ENCODE data around the gene PRPS1L1.

Gene PRPS1L1

DNA sequence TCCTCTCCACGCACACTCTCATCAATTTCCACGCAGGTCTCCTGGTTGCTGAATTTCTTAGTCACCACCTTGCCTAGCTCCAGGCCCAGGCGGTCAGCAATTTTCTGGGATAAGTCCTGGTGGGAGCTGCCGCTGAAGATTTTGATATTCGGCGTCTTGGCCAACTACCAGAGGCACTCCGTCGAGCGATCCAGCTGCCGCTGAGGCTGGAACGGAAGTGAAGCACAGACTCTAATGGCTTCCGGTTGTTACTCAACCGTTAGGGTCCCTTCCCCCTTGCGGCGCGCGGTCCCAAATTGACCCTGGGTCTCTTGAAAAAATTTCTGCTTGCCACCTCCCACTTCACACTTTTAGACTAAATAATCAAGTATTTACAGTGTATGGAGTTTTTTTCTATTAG lies at the start of gene PRPS1L1:
PRPS1L1 (minus strand) TSS at position 219 of the 400 bp plus-strand sequence.
- DNase-seq (ENCODE audit: low read depth in 1 of 2, low spot score in 1 of 2), result no peak

- no peak for DNase-seq (ENCODE audit: low read depth in 1 of 2, low spot score in 1 of 2)
Observed at GRCh38 chr7:18076461-18076860, 48.8 kb upstream of the PRPS1L1 start.

GRCh38 chr7:18068745-18069144 lies 41.1 kb upstream of the PRPS1L1 start:
- no peak for DNase-seq (ENCODE audit: low read depth in 1 of 2, low spot score in 1 of 2)

DNA sequence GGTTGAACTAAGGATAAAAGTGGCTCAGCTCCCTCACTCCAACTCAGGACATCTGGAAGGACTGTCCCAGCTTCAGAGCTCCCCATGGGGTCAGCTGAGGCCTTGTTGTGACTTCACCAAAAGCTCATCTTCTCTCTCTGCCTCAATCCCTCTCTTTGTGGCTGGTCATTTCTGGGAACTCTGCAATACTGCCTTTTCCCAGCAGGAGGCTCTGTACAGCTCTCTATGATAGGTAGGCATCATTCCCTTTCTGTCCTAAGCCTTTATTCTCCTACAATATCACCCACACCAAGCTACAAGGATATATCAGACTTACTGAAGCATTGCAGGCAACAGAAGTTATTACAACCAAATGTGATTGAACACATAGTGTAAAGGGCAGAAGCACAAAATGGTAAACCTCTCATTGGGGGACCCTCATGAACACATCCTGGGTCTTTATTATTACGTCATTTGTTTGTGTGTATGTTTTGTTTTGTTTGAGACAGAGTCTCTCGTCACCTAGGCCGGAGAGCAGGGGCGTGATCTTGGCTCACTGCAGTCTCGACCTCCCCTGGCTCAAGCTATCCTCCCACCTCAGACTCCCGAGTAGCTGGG lies 36.7 kb upstream of the PRPS1L1 start:
- DNase-seq (ENCODE audit: low read depth in 1 of 2, low spot score in 1 of 2), result no peak

GRCh38 chr7:18063149-18063901 lies 35.7 kb upstream of the PRPS1L1 start:
- DNase-seq (ENCODE audit: low read depth in 1 of 2, low spot score in 1 of 2), result no peak

GRCh38 chr7:18059171-18059570 lies 31.5 kb upstream of the PRPS1L1 start:
- no peak for DNase-seq (ENCODE audit: low read depth in 1 of 2, low spot score in 1 of 2)

- no peak for DNase-seq (ENCODE audit: low read depth in 1 of 2, low spot score in 1 of 2)
Observed at GRCh38 chr7:18053941-18054340, 26.3 kb upstream of the PRPS1L1 start.

DNA sequence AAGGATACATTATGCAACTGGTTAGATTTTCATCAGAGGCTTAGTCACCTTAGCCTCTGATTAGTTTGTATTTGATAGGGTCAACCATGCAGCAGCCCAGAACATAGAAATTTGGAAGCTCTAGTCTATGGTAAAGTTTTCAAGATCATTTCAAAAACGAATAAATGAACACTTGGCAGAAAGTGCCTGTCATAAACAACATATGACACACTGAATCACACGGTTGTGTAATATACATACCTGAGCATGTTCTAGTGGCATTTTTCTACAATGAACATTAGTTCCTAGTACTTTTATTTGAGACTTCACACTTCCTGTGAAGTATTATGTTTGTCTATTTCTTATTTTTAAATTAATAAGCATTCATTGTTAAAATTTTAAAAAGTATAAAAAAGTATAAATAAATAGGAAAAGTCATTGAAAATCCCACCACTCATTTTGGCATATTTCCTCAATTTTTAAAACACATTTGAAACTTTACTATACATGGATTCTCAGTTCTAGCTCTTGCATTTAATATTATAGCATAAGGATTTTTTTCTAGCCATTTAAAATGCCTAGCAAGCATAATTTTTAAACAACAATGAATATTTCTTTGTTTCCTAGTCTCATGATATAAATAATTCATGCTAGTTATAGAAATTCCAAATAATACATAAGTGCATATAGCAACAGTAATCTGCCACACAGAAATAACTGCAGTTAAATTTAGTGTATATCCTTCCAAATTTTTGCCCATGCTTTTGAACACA lies 25.7 kb upstream of the PRPS1L1 start:
- DNase-seq (ENCODE audit: low read depth in 1 of 2, low spot score in 1 of 2), result no peak

GRCh38 chr7:18049262-18049661 lies 21.6 kb upstream of the PRPS1L1 start:
- no peak for DNase-seq (ENCODE audit: low read depth in 1 of 2, low spot score in 1 of 2)

DNA sequence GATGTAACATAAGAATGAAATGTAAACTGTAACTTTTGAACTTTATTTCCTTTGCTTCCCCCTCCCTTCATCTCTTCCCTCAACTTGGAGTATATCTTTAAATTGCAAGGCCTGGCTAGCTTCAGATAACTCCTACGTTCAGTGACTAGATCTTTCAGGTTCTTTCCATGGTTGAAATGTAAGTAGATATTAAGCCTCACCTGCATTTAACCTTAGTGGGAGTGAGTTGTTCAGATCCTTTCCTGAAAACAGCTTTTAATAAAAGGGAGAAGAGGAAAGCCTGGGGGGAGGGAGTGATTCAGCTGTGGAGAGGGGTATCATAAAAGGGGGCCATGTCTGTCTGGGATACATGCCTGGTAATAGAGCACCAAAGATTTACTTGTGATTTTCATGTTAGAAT lies 19.0 kb upstream of the PRPS1L1 start:
- no peak for DNase-seq (ENCODE audit: low read depth in 1 of 2, low spot score in 1 of 2)

DNA sequence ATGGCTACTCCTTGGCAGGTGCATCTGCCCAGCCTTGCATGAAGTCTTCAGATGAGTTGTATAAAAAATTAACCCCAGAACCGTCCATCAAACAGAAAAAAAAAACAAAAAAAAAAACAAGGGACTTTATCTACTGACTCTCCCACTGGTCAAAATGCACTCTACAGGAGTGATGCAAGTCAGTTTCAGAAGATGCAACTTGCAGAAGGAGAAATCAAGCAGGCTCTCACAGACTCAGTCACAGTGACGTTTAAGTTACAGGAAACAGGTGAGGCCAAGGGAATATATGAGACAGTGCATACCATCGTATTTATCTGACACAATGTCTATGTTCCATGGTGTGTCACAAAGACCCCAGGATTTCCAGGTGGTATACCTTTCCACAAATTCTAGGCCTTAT lies 17.5 kb upstream of the PRPS1L1 start:
- no peak for DNase-seq (ENCODE audit: low read depth in 1 of 2, low spot score in 1 of 2)

DNA sequence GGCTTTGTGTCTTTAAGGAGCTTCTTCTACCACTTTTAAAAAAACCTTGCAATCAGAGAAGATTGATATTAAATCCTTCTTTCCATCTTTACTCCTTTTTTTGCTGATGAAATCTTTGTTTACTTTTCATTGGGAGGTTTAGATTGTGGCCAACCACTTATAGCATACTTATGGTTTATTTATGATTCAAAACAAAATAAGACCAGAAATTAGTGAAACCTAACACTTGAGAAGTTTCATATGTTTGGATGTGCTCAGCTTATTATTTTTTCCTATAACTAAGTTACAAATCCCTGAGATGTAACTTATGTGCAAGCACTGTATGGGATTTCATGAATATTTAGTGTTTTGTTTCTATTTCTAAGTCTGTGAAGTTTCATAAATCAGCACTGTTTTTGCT lies 13.5 kb upstream of the PRPS1L1 start:
- DNase-seq (ENCODE audit: low read depth in 1 of 2, low spot score in 1 of 2), result no peak

DNA sequence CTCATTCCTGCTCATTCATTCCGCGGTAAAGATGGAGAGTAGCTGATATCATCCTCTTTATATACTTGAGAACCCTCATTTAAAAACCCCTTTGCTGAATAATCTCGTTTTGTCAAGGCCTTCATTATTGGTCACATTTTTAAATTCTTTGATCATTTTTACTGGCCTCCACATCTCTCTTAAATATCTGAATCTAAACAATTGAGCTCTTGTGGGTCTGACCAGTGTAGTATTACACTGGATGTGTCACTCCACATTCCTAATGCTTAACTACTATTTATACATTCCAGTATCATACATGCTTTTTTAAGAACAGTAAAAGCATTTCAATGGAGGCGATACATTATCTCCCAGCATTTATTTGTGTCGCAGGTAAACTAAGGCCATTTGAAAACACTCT lies 12.6 kb upstream of the PRPS1L1 start:
- no peak for DNase-seq (ENCODE audit: low read depth in 1 of 2, low spot score in 1 of 2)

GRCh38 chr7:18038382-18038781 lies 10.7 kb upstream of the PRPS1L1 start:
- no peak for DNase-seq (ENCODE audit: low read depth in 1 of 2, low spot score in 1 of 2)

DNA sequence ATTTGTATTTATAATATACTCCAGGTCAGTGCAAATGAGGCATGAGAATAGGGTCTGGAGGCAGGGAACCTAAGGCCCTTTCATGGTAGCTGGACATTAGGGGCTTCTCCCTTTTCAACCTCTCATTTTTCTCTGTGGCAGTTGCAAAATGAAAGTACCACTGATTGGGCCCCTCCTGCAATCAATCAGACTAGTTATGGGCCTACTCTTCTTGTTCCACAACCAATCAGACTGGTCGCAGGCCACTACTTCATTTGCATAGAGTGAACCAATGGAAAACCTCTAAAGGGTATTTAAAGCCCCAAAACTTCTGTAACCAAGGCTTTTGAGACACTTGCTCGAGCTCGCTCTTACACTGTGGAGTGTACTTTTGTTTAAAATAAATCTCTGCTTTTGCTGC lies 10.0 kb upstream of the PRPS1L1 start:
- DNase-seq (ENCODE audit: low read depth in 1 of 2, low spot score in 1 of 2), result no peak

GRCh38 chr7:18036783-18037182 lies 9.1 kb upstream of the PRPS1L1 start:
- no peak for DNase-seq (ENCODE audit: low read depth in 1 of 2, low spot score in 1 of 2)

DNA sequence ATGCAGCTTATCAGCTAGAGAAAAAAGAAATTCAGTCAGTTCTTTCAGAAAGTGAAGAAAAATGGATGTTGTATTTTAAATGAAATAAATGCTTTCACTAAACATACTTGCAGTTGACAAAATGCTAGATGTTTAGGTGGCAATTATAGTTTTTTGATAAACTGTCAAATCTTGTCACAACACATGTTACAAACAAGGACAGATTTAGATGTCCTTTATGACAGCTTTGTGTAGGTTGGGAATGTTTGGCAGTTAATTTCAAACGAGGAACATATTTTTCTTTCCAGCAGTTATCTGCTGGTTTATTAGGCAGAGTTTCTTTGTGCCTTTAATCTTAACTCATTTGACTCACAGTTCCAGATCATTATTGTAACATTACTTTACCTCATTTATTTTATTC lies 3.1 kb upstream of the PRPS1L1 start:
- no peak for DNase-seq (ENCODE audit: low read depth in 1 of 2, low spot score in 1 of 2)

- DNase-seq (ENCODE audit: low read depth in 1 of 2, low spot score in 1 of 2), result no peak
Observed at GRCh38 chr7:18020138-18020715, 7.4 kb downstream of the PRPS1L1 start.

- DNase-seq (ENCODE audit: low read depth in 1 of 2, low spot score in 1 of 2), result no peak
Observed at GRCh38 chr7:18019555-18019954, 8.1 kb downstream of the PRPS1L1 start.

- no peak for DNase-seq (ENCODE audit: low read depth in 1 of 2, low spot score in 1 of 2)
Observed at GRCh38 chr7:18018296-18019215, 9.1 kb downstream of the PRPS1L1 start.

Measured in activated T-helper 1 cell treated with anti-CD3 and anti-CD28 coated beads, Interleukin-2, amount 50 U/mL, for 16 hours (primary cell).